ENCODE data around the gene CAV1.
"Not testable (repeated sequence)": the region's sequence is repeated elsewhere in the genome, so short reads cannot be mapped to it uniquely, and the experiment has no call there.

The CAV1 gene

DNA sequence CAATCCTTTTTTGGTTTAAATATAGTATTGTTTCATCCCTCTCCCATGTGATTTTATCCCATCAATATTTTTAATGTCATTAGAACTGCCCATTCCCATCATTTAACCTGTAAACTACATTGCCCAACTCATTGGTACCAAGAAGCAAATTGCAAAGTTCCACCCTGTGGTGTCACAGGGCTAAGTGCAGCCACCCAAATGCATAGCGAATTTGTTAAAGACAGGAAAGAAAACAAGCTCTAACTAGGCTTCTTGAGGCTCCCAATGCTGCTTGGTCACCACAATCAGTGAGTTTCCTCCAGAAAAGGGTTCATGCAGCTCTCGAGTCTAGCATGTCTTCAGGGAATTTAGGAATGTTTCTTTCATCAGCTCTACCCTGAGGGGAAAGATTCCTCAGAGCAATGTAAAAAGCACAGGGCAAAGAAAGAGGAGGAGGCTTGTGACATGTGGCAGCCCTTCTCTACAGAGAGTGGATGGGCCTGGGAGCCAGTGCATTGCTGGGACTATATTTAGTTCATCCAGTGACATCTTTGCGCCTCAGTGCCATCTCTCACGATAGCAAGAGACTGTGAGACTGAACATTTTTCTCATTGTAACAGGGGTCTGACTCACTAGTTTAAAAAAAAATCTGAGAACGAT is 58.1 kb downstream of the CAV1 start:
- no peak for DNase-seq (ENCODE audit: low spot score)

- DNase-seq (ENCODE audit: low spot score), result no peak
Observed at GRCh38 chr7:116583653-116584052, 58.8 kb downstream of the CAV1 start.

DNA sequence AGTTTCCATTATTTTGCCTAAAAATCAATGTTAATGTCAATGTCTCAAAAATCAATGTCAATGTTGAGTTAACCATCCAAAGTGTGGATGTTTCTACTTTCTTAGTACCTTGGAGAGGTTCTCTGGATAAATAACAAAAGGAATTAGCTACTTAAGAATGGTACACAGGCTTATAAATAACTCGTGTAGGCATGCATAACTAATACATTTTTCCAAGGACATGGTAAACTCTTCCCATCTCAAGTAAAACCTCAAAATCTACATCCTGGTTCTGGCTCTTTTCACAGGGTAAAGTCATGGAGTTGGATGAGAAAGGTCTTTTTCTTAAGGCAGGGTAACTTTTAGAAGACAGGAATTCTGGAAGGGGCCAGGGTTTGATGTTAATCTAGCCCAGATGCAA is 59.9 kb downstream of the CAV1 start:
- no peak for DNase-seq (ENCODE audit: low spot score)

- no peak for DNase-seq (ENCODE audit: low spot score)
Observed at GRCh38 chr7:116585392-116585791, 60.6 kb downstream of the CAV1 start.

DNA sequence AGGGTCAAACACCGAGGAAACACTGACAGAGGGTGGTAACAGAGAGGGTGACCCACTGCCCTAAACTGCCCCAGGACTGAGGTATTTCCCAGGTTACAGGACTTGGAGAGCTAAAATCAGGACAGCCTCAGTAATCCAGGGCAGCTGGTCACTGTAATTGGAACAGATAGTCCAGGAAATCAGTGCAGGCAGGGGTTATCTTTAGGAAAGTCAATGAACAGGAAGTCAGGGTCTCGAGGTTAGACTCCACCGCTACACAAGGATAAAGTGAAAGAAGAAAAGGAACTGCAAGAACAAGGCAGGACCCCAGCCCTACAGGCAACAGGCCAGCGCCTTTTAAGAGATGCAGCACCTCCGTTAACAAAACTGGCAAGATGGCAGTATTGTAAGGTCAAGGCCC is 61.1 kb downstream of the CAV1 start:
- DNase-seq (ENCODE audit: low spot score), result no peak

GRCh38 chr7:116587200-116587599 is 62.4 kb downstream of the CAV1 start:
- not testable (repeated sequence) for DNase-seq (ENCODE audit: low spot score)

- no peak for DNase-seq (ENCODE audit: low spot score)
Observed at GRCh38 chr7:116588225-116588624, 63.4 kb downstream of the CAV1 start.

DNA sequence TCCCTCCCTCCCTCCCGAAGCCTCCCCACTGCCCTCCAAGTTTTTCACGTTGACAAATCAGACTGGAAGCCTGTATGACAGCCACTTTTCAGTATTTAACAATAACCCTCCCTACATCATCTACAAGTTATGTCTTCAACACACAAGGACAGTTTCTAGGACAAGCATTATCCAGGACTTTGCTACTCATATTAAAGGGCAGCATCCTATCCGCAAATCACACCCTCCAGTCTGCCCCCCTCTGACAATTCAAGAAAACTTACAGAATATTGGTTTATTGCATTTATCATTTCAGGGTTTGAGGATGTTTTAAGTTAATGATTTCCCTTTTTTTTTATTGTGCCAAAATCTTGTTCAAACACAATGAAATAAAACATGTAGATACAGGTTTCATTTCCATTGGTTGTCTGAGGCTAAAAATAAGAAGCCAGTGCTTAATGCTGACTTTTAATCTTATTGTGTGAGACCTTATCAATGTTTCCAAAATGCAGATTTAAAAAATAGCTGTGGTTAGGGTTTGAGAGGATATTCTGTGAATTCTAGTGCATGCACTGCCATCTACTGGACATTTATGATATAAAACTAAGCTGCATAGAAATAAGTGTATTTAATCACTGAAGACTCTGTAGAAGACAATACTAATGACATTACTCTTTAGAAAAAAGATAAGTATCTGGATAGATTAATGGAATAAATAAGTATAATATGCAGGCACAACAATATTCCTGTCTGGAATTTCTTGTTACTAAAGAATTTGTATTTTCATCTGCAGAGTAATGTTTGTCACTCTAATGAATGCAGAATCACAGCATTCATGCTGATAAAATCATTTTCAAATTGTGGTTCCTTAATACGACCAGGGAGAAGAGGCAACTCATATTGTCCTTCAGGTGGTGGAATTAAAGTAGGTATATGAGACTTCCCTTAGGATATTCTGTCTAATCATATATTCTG is 64.1 kb downstream of the CAV1 start:
- DNase-seq (ENCODE audit: low spot score), result no peak

- DNase-seq (ENCODE audit: low spot score), result no peak
Observed at GRCh38 chr7:116591202-116592040, 66.6 kb downstream of the CAV1 start.

- DNase-seq (ENCODE audit: low spot score), result no peak
Observed at GRCh38 chr7:116592041-116592355, 67.2 kb downstream of the CAV1 start.

GRCh38 chr7:116592445-116592844 is 67.6 kb downstream of the CAV1 start:
- no peak for DNase-seq (ENCODE audit: low spot score)

GRCh38 chr7:116593359-116594075 is 68.7 kb downstream of the CAV1 start:
- DNase-seq (ENCODE audit: low spot score), result no peak

DNA sequence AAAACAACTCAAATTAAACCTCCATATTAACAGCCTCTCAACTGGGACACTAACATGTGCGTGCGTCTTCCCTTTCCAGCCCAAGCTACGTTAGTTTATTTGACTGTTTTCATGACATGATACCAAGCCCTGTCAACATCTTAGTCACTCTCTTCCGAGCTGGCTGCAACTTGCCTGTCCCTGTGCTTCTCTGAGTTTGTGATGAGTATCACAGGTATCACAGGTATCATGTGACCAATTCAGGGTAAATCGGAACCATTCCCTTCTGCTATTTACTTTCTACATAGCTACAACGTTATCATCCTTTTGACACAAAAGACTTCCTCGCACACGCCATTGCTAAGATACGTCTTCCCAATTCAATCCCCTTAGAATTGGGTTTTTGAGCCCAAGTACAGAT is 70.2 kb downstream of the CAV1 start:
- DNase-seq (ENCODE audit: low spot score), result no peak

GRCh38 chr7:116597384-116597783 is 72.5 kb downstream of the CAV1 start:
- DNase-seq (ENCODE audit: low spot score), result no peak

GRCh38 chr7:116598278-116598677 is 73.4 kb downstream of the CAV1 start:
- peak; percentile 50 for DNase-seq (ENCODE audit: low spot score)

DNA sequence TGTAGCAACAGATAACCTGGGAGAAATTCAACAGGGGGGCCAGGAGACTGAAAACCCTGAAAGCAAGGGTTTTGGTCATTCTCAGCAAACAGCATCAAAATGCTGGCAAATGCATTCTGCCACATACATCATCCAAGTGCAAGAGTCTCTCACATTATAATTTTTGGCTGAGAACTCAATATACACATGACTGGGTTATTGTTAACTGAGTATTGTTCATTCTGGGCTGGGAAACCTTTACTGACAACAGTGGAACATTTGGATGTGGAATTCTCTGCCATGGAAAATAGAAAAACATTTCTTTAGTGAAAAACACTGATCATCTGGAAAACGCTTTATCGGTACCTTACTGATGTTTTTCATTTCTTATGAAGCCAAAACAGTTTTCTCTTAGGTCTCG is 74.0 kb downstream of the CAV1 start:
- DNase-seq (ENCODE audit: low spot score), result no peak

DNA sequence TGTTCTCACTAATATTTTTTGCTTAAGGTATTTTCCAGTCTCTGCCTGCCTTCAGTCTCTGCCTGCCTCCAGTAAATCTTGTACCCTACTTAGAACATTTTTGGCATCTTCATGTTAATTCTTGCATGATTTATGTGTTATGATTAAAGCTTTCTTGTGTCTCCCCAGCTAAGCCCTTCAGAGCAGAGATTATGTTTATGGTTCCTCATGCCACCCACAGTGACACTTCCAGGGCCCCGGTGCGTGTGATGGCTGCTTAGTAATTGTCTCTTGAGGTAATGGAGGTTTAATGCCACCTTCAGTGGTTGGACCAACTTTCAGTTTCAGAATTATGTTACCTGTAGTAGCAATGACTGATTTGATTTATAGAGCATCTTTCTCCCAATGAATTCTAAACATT is 76.6 kb downstream of the CAV1 start:
- no peak for DNase-seq (ENCODE audit: low spot score)

- no peak for DNase-seq (ENCODE audit: low spot score)
Observed at GRCh38 chr7:116607299-116607698, 82.5 kb downstream of the CAV1 start.

DNA sequence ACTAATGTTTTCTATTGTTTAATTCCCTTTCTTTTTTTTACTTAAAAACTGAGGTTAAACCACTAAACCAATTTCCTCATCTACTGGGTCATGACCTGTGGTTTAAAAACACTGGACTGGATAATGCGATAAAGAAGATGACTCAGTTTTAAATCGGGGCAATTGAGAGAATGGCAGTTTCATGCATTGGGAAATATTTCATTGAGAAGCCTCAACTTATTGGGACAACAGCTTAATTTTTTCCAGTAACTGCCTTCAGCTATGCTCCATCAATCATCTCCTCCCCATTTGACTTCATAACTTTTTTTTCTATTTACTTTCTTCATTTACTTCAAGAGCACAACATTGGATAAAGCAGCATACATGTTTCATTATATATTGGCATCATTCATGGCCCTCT is 85.4 kb downstream of the CAV1 start:
- no peak for DNase-seq (ENCODE audit: low spot score)

GRCh38 chr7:116610721-116611120 is 85.9 kb downstream of the CAV1 start:
- DNase-seq (ENCODE audit: low spot score), result no peak
